ENCODE results near the gene PSMB2.
"Not testable (repeated sequence)": the region's sequence is repeated elsewhere in the genome, so short reads cannot be mapped to it uniquely, and the experiment has no call there.

Gene PSMB2

GRCh38 chr1:35585281-35585680 is 56.0 kb downstream of the PSMB2 start:
- no peak for TF ChIP-seq EZH2phosphoT487 (IDR thresholded peaks at IDR 0.05; ENCODE audit: low read depth)
- TF ChIP-seq CTCF (IDR thresholded peaks at IDR 0.05; ENCODE audit: low read depth, low read length): no peak

GRCh38 chr1:35581621-35582020 is 59.7 kb downstream of the PSMB2 start:
- H3K27ac ChIP-seq (ENCODE audit: low read length); H4K20me1 ChIP-seq (ENCODE audit: insufficient read depth, low read length); H3K4me1 ChIP-seq (ENCODE audit: low read length); H2AFZ ChIP-seq (ENCODE audit: low read depth, low read length); H3K9ac ChIP-seq (ENCODE audit: low read length); H3K36me3 ChIP-seq (replicated peaks; ENCODE audit: low read depth, low read length); H3K4me2 ChIP-seq (ENCODE audit: low read length); H3K4me3 ChIP-seq (ENCODE audit: low read length); H3K9me3 ChIP-seq (ENCODE audit: insufficient read depth, low read length); H3K79me2 ChIP-seq (ENCODE audit: low read length); H3K27me3 ChIP-seq (ENCODE audit: low read depth, low read length): not testable (repeated sequence)

More at GRCh38 chr1:35585281-35585680, 56.0 kb downstream of the PSMB2 start:
- no peaks in the 10 kb centered on the region for H3K9me3 ChIP-seq (ENCODE audit: insufficient read depth, low read length)
- no peaks in the 10 kb centered on the region for H3K27me3 ChIP-seq (ENCODE audit: low read depth, low read length)
- no peak overlapping the region for H3K4me2 ChIP-seq (ENCODE audit: low read length)
- H3K4me1 ChIP-seq (ENCODE audit: low read length): no peaks in the 10 kb centered on the region
- no peak overlapping the region for H3K4me3 ChIP-seq (ENCODE audit: low read length)
- no peaks in the 10 kb centered on the region for H4K20me1 ChIP-seq (ENCODE audit: insufficient read depth, low read length)
- no peaks in the 10 kb centered on the region for H3K79me2 ChIP-seq (ENCODE audit: low read length)
- no peak overlapping the region for H2AFZ ChIP-seq (ENCODE audit: low read depth, low read length)
- no peak overlapping the region for H3K9ac ChIP-seq (ENCODE audit: low read length)
- H3K36me3 ChIP-seq (replicated peaks; ENCODE audit: low read depth, low read length): no peaks in the 10 kb centered on the region
- no peak overlapping the region for H3K27ac ChIP-seq (ENCODE audit: low read length)

GRCh38 chr1:35580949-35581388 is 60.4 kb downstream of the PSMB2 start:
- H3K27ac ChIP-seq (ENCODE audit: low read length): no peak overlapping the region
- H3K4me3 ChIP-seq (ENCODE audit: low read length): no peak overlapping the region
- H3K4me1 ChIP-seq (ENCODE audit: low read length): no peaks in the 10 kb centered on the region
- H3K9me3 ChIP-seq (ENCODE audit: insufficient read depth, low read length): no peaks in the 10 kb centered on the region
- no peaks in the 10 kb centered on the region for H3K79me2 ChIP-seq (ENCODE audit: low read length)
- no peak for TF ChIP-seq EZH2phosphoT487 (IDR thresholded peaks at IDR 0.05; ENCODE audit: low read depth)
- TF ChIP-seq CTCF (IDR thresholded peaks at IDR 0.05; ENCODE audit: low read depth, low read length): no peak
- H3K4me2 ChIP-seq (ENCODE audit: low read length): no peak overlapping the region
- H4K20me1 ChIP-seq (ENCODE audit: insufficient read depth, low read length): no peaks in the 10 kb centered on the region
- H3K27me3 ChIP-seq (ENCODE audit: low read depth, low read length): no peaks in the 10 kb centered on the region
- no peak overlapping the region for H2AFZ ChIP-seq (ENCODE audit: low read depth, low read length)
- no peak overlapping the region for H3K9ac ChIP-seq (ENCODE audit: low read length)
- H3K36me3 ChIP-seq (replicated peaks; ENCODE audit: low read depth, low read length): no peaks in the 10 kb centered on the region

- no peaks in the 10 kb centered on the region for H3K79me2 ChIP-seq (ENCODE audit: low read length)
- TF ChIP-seq CTCF (IDR thresholded peaks at IDR 0.05; ENCODE audit: low read depth, low read length) (no peak), EZH2phosphoT487 (IDR thresholded peaks at IDR 0.05; ENCODE audit: low read depth) (no peak)
- H4K20me1 ChIP-seq (ENCODE audit: insufficient read depth, low read length): no peaks in the 10 kb centered on the region
- H3K9ac ChIP-seq (ENCODE audit: low read length): no peak overlapping the region
- no peaks in the 10 kb centered on the region for H3K4me1 ChIP-seq (ENCODE audit: low read length)
- H3K4me3 ChIP-seq (ENCODE audit: low read length): no peak overlapping the region
- H3K36me3 ChIP-seq (replicated peaks; ENCODE audit: low read depth, low read length): no peaks in the 10 kb centered on the region
- no peaks in the 10 kb centered on the region for H3K27me3 ChIP-seq (ENCODE audit: low read depth, low read length)
- no peak overlapping the region for H3K27ac ChIP-seq (ENCODE audit: low read length)
- H3K4me2 ChIP-seq (ENCODE audit: low read length): no peak overlapping the region
- H3K9me3 ChIP-seq (ENCODE audit: insufficient read depth, low read length): no peaks in the 10 kb centered on the region
- H2AFZ ChIP-seq (ENCODE audit: low read depth, low read length): no peak overlapping the region
These were observed 64.0 kb downstream of the PSMB2 start for GRCh38 chr1:35577071-35577998.

GRCh38 chr1:35576766-35577070 is 64.6 kb downstream of the PSMB2 start:
- H3K36me3 ChIP-seq (replicated peaks; ENCODE audit: low read depth, low read length); H3K4me3 ChIP-seq (ENCODE audit: low read length); H3K9me3 ChIP-seq (ENCODE audit: insufficient read depth, low read length); H3K79me2 ChIP-seq (ENCODE audit: low read length); H2AFZ ChIP-seq (ENCODE audit: low read depth, low read length); H3K27ac ChIP-seq (ENCODE audit: low read length); H3K4me2 ChIP-seq (ENCODE audit: low read length); H3K4me1 ChIP-seq (ENCODE audit: low read length); H3K27me3 ChIP-seq (ENCODE audit: low read depth, low read length); H3K9ac ChIP-seq (ENCODE audit: low read length); H4K20me1 ChIP-seq (ENCODE audit: insufficient read depth, low read length): not testable (repeated sequence)
